GM19099 (cell line): Measurements from ENCODE around the gene B3GNT9.

Experiments used
- POLR2A ChIP-seq: IDR thresholded peaks from 3 replicates; pipeline ENCODE4 v1.6.1; 2011; ENCODE audit warnings: low read depth; ENCODE audit not compliant: insufficient read length; ENCODE audit errors: extremely low read depth

B3GNT9 gene

GRCh38 chr16:67190448-67191399 lies 39.9 kb upstream of the B3GNT9 start:
- TF ChIP-seq POLR2A, result no peak

DNA sequence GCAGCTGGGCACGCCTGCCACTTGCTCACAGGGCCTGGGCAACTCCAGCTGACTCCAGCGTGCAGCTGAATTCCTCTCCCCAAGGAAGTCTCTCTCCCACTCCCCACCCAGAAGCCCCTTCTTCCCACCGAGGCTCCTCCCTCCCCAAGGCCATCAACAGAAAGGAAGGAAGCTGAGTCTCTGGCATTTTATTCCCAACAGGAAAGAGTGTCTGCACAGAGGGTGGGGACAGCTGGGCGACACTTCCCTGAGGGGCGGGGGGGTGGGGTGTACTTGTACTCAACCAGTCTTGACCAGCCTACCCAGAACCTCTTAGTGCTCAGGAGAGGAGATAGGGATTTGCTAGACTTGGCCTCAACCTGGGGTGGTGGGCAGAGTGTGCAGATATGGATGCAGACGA lies 39.2 kb upstream of the B3GNT9 start, which contains the start of gene EXOC3L1:
EXOC3L1 (minus strand) TSS at position 96 of the 400 bp plus-strand sequence. CDS start 460 bp downstream, outside the sequence.
- TF ChIP-seq POLR2A, result no peak

DNA sequence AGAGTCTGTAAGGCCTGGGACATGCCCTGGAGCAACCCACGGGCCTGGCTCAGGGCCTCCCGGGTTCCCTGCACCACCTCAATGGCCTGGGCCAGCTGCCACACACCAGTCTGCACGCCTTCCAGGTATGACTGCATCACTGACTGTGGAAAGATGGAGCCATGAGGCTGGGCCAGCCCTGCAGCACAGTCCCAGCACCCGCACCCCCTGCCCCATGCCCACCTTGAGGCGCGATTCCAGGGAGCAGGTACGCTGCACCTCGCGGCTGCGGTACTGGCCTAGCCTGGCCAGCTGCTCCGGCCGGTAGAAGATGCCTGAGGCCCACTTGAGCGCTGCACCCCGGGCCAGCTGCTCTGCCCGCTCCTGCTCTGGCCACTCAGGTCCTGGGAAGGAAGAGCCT lies 38.0 kb upstream of the B3GNT9 start:
- TF ChIP-seq POLR2A, result no peak

DNA sequence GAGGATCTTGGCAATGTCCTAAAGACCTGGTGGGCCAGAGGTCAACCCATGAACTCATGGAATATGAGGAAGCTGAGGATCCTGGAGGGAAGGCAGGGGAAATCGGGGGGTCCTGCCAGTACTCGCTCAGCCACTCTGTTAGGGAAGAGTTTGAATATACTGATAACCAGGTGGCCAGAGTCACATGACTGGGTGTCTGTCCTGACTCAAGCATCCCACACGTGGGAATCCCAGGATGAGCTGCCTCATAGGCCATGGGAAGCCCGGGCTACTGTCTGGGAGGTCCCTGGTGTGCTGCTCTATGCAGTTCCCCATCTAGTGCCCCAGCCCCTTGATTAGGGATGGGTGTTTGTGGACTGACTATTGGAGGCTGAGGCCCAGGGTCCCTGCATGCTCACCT lies 37.5 kb upstream of the B3GNT9 start:
- no peak for TF ChIP-seq POLR2A

GRCh38 chr16:67187175-67187890 lies 36.5 kb upstream of the B3GNT9 start:
- TF ChIP-seq POLR2A, result no peak

- no peak for TF ChIP-seq POLR2A
Observed at GRCh38 chr16:67186550-67186950, 35.8 kb upstream of the B3GNT9 start.

GRCh38 chr16:67185651-67186134 lies 34.9 kb upstream of the B3GNT9 start:
- TF ChIP-seq POLR2A, result no peak

GRCh38 chr16:67184995-67185650 lies 34.3 kb upstream of the B3GNT9 start:
- TF ChIP-seq POLR2A, result no peak

GRCh38 chr16:67184453-67184994 lies 33.7 kb upstream of the B3GNT9 start:
- no peak for TF ChIP-seq POLR2A

- TF ChIP-seq POLR2A, result peak; percentile 67
Observed at GRCh38 chr16:67183627-67184452, 33.0 kb upstream of the B3GNT9 start, which contains the start of gene MATCAP1. Gene MATCAP1, minus strand, starts transcription at chr16:67183963. Its CDS starts 3,353 bp downstream, at chr16:67180610.

DNA sequence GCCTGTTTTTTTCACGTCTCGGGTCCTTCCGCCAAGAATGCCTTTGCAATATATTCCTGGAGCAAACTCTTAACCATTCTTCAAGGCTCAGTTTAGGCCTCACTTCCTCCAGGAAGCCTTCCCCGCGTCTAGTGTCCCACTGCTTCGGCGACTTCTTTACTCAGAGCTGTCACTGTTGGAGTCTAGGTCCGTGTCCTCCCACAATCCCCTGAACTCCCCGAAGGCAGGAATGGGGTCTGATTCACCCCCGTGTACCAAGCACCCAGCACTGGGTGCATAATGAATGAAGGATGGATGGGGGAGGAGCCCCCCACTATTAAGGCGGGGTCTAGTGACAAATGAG lies 32.5 kb upstream of the B3GNT9 start:
- TF ChIP-seq POLR2A, result no peak

DNA sequence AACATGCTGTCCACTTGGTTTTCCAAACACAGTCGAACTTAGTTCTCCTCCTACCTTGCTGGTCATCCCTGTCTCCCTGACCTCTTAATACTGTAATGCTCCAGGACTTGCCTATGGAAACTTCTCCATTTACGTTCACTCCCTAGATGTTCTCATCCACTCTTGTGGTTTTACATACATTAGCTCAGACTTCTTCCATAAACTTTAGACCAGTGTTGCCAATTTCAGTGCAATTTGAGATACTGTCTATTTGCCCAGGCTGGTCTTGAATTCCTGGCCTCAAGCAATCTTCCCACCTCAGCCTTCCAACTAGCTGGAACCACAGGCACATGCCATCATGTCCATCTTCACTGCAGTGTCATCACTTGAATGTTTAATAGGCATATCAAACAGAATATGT lies 31.5 kb upstream of the B3GNT9 start:
- no peak for TF ChIP-seq POLR2A

- TF ChIP-seq POLR2A, result no peak
Observed at GRCh38 chr16:67181346-67181745, 30.5 kb upstream of the B3GNT9 start.

GRCh38 chr16:67180166-67180565 lies 29.4 kb upstream of the B3GNT9 start:
- TF ChIP-seq POLR2A, result no peak
